ENCODE data around the gene NODAL.
"Not testable (repeated sequence)": the region's sequence is repeated elsewhere in the genome, so short reads cannot be mapped to it uniquely, and the experiment has no call there.

NODAL gene

DNA sequence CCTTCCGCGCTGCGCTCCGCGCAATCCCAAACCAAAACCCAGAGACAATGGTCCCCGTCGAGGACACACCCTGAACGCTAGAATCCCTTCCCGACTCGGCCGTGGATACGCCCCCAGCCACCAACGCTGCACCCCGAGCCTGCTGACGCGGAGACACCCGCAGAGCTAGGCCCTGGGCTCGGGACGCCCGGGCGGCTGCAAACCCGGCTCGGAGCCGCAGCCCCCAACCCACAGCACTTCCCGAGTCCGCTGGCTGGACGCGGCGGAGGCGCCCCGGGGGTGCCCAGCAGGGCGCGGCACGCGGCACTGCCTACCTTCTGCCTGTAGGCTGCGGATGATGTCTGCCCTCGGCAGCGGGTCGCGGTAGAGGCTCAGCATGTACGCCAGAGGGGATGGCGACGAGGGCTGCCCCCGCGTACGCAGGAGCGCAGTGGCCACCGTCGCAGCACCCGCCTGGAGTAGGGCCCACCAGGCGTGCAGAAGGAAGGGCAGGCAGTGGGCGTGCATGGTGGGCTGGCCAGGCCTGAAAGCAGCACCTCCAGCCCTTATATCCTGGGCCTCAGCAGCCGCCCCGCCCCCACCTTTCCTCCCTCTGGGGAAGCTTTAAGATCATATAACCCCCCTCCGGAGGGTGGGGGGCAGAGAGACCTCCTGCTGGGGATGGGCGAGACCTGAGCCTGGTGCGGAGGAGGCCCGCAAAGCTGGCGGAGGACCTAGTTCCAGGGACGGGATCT is at the start of gene NODAL:
Gene NODAL (minus strand): TSS at position 521 of the 734 bp plus-strand sequence. CDS start 14 bp downstream, at position 507.
- no peak for DNase-seq (ENCODE audit: low spot score)

DNA sequence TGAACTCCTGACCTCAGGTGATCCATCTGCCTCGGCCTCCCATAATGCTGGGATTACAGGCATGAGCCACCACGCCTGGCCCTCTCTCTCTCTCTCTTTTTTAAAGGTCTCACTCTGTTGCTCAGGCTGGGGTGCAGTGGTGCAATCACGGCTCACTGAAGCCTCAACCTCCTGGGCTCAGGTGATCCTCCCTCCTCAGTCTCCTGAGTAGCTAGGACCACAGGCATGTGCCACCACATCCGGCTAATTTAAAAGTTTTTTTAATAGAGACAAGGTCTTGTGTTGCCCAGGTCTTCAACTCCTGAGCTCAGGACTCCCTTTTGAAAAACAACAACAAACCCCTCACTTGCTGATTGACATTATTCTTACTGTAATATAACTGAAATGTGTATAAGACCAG is 48.7 kb upstream of the NODAL start:
- no peak for DNase-seq (ENCODE audit: low spot score)

DNA sequence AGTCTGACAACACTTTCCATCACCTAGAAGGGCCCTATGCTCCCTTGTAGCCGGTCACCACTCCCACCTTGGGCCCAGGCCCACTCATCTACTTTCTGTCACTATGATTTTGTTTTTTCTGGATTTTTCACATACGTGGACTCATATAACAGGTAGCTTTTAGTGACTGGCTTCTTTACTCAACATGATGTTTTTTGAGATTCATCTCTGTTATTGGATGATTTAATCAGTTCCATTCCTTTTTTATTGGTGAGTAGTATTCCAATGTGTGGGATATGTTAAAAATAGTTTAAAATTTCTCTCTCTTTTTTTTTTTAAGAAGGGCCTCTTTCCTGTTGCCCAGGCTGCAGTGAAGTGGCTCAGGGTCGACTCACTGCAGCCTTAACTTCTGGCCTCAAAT is 46.3 kb upstream of the NODAL start:
- no peak for DNase-seq (ENCODE audit: low spot score)

DNA sequence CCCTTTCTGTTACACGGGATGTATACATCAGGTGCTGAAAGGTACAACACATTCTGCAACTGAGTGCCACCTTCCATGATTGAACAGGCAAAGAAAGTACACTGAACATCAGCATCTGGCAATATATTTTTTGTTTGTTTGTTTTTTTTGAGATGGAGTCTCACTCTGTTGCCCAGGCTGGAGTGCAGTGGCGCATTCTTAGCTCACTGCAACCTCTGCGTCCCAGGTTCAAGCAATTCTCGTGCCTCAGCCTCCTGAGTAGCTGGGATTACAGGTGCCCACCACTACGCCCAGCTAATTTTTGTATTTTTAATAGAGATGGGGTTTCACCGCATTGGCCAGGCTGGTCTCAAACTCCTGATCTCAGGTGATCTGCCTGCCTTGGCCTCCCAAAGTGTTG is 42.4 kb upstream of the NODAL start:
- not testable (repeated sequence) for DNase-seq (ENCODE audit: low spot score)

DNA sequence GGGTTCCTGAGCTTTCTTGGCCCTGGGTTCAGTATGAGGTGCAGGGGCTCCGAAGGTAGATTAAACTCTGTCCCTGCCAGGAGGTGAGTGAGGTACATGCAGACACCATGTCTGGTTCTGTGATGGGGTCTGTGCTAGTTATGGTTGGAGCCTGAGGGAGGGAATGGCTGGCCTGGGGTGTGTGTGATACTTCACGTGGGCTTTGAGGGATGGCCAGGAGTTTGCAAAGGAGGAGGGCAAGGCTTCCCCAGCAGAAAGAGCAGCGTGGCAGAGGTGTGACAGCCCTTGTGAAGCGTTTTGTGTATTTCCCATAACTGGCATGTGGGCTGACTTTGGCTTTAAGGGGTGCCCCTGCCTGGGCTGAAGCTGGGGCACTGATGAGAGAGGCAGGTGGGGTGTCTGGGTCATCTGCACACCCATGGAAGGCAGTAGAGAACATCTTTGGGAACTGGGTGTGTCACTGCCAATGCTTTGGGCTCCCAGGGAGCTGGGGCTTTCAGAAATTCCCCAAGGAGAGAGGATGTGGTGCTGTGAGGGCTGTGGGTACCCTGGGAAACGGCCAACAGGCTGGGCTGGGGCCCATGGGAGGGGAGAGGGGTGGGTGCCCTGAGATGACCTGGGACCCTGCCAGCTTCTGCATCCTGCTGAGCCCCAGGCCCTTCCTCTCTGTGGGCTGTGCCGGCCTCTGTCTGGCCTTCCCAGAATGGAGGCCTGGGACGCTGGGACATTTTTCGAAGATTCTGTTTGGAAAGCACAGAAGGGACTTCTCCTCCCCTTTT is 41.7 kb upstream of the NODAL start:
- no peak for DNase-seq (ENCODE audit: low spot score)

DNA sequence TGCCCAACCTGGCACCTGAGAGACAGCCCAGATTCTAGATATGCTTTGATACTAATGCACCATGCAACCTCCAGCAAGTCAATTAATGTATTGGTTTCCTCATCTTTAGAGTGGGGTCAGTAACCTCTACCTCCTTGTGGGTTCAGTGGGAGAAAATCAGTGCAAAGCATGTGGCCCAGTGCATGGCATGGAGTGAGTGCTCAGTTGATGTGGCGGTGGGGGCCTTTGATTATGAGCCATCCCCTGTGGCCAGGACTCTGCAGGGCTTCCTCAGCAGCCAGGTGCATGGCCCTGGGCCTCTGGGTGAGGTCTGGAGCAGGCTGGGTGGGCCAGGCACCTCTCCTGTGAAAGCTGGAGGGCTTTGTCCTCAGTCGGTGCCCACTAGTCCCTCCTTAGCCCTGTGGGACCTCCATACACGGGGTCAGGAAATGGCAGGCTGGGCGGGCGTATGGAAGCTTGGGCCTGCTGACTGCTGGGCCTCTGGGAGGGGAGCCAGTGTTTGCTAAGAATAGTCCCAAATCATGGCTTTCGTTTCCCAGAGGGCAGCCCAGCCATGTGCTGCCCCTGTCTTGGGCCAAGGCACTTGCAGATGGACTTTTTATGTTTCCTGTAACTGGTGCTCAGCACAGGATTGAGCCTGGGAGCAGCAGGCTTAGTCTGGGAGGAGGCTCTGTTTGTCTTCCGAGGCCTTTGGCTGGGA is 40.5 kb upstream of the NODAL start:
- DNase-seq (ENCODE audit: low spot score), result no peak

DNA sequence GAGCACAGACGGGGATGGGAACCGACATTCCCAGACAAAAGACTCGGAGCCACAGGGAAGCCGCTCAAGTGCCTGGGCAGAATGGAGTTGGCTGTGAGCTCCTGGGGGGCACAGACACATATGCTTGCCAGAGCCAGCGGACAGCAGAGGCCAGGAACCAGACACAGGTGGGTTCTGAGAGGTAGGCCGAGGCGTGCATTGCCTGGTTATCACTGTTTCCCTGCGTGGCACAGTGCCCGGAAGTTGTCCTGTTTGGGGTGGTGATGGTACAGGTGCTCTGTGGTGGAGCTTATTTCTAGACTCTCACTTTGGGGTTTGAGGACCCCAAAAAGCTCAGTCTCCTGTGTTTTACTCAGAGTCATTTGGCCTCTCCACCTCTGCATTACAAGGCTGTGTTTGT is 39.6 kb upstream of the NODAL start:
- no peak for DNase-seq (ENCODE audit: low spot score)

DNA sequence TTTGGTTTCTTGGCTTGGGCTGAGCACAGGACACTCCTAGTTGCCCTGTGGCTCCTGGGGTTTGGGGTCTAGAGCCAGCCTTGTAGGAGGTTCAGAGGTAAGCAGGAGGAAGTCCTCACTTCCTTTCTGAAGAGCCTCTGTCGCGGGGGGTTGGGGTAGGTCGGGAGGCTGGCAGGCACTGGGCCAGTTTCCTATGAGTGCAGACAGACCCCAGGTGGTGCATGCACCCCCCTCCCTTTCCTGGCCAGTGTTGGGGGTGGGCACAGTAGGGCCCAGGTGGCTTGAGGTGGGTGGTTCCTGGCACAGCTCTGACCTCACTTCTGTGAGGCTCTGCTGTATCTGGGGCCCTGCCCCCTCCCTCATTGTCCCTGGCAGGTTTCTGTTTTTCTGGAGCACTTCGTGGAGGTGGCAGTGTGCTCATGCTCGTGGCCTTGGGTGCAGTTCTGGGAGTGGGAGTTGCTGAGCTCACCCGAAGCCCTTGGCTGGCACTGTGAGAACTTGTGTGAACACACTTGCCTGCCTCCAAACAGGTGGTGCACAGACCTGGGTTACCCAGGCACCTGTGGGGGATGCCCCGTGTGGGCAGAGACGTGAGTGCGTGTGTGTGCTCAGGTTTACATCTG is 38.9 kb upstream of the NODAL start:
- no peak for DNase-seq (ENCODE audit: low spot score)

DNA sequence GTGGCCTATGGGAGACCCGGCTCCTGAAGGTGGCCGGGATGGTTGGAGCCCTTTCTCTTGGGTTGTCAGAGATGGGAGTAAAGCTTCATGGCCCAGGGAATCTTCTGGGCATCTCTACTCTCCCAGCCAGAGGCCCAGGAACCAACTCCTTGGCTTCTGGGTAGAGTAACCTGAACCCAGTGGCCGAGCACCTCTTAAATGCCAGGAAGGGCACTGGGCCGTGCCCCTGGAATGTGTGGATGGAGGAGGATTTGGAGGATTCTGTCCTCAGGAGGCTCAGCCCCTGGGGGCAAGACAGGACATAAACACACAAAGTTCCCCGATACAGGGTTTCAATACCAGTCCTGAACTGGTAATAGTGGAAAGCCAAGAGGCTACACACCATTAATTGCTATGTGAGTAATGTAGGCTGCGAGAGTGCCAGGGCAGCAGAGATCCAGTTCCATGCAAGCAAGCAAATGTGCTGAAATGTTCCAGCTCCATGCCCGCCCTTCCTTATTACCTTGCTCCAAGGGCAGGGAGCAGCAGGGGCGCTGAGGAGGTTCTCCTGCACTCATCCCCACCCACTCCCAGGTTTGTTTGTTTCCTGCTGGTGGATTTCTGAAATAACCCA is 38.3 kb upstream of the NODAL start:
- DNase-seq (ENCODE audit: low spot score), result no peak

DNA sequence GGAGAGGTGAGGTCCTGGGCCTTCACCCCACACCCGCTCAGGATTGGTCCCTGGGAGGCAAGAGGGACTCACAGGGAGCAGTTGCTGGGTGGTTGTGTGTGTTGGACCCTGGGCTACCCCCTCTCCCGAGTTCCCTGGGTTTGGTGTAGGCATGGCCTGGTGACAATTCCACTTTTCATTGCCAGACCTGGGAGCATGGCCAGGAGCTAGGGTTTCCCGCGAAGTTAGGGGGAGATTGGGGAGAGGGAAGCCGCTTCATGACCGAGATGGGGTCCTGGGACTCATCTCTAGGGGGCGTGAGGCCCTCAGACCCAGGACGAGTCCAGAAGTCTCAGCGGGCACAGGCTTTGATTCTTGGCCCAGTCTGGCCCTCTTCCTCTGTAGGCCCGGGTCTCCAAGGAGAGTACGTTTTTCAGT is 37.7 kb upstream of the NODAL start:
- no peak for DNase-seq (ENCODE audit: low spot score)

DNA sequence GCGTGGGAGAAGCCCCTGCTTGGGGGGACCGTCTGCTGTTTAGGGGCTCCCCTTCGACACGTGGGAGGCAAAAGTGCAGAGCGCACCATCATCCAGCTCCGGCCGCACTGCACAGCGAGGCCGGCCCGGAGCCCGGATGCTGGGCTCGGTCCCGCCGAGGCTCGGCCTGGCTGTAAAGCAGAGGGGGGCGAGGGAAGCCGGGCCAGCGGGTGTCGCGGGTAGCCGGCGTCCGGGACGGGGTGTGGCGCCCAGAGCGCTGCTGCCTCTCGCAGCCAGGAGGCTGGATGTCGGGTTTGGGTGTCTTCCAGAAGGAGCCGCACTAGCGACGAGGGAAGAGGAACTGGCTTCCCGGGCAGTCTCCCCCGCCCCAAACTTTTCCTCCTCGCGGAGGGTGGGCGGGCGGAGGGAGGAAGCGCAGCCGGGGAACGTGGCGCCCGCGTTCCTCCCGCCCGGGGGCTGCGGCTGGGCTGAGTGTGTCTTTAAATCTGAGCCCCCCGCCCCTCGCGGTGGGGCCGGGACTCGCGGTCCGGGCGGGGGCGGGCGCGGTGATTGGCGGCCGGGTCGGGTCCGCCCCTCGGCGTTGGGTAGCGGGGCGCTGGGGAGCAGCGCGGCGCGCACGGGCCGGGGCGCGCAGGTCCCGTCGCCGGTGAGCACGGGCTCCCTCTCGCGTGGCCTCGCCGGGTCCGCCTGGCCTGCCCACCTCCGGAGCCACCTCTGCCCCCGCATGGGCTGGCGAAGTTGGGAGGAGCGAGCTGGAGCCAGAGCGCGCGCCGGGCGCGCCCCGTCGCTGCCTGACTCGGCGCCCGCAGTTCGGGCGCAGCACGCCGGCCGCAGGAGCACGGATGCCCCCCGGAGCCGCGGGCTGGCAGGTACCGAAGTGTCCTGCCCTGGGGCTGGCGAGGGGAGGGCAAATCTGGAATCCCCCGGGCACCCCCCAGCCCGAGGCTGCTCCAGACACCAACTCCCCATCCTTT is 37.0 kb upstream of the NODAL start, which contains the start of gene PALD1:
Gene PALD1 (plus strand): TSS at position 577 of the 974 bp plus-strand sequence. CDS start 47,185 bp downstream, outside the sequence.
- peak; percentile 70 for DNase-seq (ENCODE audit: low spot score)

DNA sequence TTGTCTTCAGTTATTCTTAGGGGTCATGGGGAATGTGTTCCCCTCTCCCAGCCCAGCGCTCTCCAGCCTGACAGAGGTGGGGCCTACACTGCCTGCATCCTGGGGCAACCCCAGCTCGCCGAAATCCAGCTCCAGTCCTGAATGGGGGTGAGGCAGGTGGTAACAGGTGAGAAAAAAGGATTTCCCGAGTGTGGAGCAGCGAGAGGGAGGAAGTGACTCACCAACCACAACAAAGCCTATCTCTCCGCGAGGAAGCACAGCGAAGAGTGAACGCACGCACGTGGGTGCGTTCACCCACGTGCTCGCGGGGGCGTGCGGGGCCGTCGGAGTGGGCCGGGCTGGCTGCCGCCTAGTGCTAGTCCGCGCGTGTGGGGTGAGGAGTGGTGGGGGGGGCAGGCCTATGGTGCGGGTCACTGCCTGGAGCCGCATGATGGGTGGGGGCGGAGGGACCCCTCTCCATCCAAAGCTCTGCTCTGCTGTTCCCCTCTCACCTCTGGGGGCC is 36.2 kb upstream of the NODAL start:
- DNase-seq (ENCODE audit: low spot score), result no peak

DNA sequence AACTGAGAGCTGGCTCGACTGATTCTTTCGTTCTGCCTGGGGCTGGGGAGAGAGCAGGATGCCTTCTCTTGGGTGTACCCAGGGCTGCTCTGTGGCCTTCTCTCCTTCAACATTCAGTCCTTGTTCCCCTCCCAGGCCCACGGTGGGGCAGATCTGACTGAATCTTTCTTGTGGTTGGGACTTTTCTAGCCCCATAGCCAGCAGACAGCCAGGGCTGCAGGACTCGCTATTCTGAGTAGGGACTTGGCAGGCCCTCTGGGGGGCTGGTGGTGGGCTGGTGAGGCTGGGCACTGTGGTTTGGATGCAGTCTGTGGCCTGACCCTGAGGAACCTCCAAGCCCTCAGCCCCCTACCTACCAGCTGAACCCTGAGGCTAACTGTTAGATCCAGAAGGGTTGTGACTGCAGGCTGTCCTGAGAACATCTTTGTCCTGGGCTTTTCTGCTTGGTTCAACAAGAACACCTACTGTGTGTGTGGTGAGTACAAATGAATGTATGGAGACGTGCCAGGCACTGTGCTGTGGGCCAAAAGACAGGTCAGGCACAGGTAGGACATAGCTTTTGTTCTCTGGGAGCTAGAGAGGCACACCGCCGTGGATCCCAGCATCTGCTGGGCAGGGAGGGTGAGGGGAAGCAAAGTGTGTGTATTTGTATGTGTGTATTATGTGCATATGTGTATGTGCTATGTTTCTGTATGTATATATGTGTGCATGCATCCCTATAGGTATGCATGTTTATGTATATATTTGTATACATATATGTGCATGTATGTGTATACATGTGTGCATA is 35.0 kb upstream of the NODAL start:
- no peak for DNase-seq (ENCODE audit: low spot score)

DNA sequence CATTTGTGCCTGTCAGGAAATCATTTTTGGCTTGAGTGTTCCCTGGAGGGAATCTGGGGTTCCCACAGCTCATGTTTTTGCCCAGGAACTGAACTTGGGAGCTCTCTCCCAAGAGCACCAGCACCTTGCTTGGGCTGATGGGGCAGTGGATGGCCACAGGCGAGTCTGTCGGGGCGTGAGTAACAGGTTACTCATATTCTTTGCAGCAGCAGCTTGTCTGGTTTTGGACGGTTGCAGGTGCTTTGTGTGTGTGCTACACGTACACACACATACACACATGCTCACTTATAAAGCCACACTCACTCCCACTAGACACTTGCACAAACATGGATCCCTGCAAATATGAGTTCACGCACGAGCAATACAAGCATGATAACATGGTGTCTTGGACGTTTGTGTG is 34.2 kb upstream of the NODAL start:
- DNase-seq (ENCODE audit: low spot score), result no peak

DNA sequence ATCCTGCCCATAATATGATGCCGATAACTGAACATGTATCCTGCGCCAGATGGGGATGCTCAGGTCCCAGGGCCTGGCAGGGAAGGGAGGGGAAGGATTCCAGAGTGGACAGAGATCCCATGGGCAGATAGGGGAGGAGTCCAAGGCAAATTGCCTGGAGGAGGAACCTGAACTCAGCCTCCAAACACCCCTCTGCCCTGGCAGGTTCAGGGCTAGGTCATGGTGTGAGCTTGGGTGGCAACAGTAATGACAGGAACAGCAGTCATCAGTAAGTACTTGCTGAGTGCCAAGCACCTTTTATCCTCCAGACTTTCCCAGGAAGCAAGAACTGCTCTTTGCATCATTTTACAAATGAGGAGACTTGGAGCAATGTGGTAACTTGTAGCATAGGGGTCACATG is 33.3 kb upstream of the NODAL start:
- no peak for DNase-seq (ENCODE audit: low spot score)

DNA sequence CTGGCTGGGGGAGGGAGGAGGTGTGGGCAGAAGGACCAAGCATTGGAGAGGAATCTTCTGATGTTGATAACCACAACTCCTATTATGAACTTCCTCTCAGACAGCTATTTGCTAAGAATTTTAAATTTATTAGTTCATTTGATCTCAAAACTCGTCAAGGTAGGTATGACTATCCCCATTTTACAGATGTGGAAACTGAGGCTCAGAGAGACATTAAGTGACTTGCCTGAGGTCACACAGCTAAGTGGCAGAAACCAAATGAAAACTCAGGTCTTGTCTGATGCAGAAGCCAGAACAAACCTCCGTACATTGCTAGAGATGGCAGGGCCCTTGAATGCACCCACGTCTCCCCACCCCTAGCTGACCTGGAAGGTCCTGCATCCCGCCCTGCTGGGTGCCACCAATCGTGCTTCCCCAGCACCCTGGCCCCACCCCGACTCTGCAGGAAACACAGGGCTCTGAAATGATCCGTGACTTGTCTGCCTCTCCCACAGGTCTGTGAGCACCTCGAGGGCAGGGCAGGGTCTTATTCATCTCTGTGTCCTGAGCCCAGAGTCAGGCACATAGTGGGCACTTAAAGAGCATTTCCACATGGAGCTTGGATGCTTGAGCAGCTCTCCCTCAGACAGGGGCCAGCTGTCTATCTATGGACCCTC is 31.4 kb upstream of the NODAL start:
- DNase-seq (ENCODE audit: low spot score), result no peak

DNA sequence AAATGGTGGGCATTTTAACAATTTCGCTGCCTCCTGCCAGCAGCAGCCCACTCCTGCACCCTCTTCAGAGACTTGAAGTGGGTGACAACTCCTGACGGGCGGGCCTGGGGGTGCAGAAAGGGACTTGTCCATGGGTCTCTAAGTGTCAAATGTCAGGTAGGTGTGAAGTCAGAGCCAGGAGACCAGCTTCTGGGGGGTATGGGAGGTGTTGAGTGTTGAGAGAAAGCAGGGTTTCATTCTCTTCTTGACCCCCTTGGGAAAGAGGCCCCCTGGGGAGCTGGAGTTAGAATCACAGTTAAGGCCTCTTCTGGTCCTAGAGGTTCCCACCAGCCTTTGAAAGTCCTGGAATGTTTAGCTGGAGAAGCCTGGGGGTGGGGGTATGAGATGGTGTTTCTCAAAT is 25.5 kb upstream of the NODAL start:
- no peak for DNase-seq (ENCODE audit: low spot score)

DNA sequence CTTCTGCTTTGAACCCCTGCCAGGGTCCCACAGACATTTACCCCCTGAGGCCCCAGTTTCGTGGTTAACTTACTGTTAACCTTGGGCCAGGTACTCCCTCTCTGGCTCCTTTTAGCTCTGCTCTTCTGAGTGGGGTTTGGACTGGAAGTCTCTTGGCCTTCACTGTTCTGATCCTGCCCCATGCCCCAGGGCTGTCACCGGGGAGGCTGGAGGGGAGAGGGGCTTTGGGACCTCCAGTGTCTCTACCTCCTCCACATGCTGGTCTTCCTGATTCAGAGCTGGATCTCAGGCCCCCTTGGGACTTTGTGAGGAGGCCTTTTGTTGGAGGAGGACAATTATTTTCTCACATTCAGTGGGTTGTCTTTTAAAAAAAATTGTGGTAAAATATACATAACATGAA is 24.4 kb upstream of the NODAL start:
- DNase-seq (ENCODE audit: low spot score), result no peak

DNA sequence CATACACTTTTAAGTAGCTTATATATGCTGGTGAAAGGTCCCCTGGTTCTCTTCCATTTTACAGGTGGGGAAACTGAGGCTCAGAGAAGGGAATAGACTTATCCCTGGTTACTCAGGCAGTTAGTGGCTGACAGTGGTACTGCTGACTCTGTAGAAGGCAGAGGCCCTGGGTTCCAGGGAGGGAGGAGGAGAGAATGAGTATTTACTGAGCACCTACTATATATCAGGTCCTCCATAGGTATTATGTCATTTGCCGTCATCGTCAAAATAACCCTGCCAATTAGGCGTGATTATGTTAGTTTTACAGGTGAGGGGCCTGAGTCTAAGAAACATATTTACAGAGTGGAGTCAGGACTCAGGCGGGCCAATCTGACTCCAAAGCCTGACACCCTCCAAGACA is 23.8 kb upstream of the NODAL start:
- DNase-seq (ENCODE audit: low spot score), result no peak

Measured in D341Med (cell line).